Fibroblast of skin of abdomen (primary cell): ENCODE measurements around the gene CA10.

Source experiments
- DNase-seq: peaks from one replicate; pipeline ENCODE4 v3.0.0-alpha.2; 2013

Gene CA10

GRCh38 chr17:52145476-52145875 lies 13.0 kb downstream of the CA10 start:
- DNase-seq = no peak

- no peak for DNase-seq
These were observed 15.0 kb downstream of the CA10 start for GRCh38 chr17:52143542-52143941.

GRCh38 chr17:52140601-52141000 lies 17.9 kb downstream of the CA10 start:
- DNase-seq = no peak

GRCh38 chr17:52138752-52139151 lies 19.8 kb downstream of the CA10 start:
- DNase-seq = no peak

GRCh38 chr17:52138350-52138749 lies 20.2 kb downstream of the CA10 start:
- DNase-seq = no peak

- DNase-seq = no peak
These were observed 22.3 kb downstream of the CA10 start for GRCh38 chr17:52136166-52136565.

GRCh38 chr17:52134641-52135040 lies 23.9 kb downstream of the CA10 start:
- DNase-seq = no peak

GRCh38 chr17:52128721-52129120 lies 29.8 kb downstream of the CA10 start:
- DNase-seq = no peak

GRCh38 chr17:52124993-52125392 lies 33.5 kb downstream of the CA10 start:
- no peak for DNase-seq

- no peak for DNase-seq
These were observed 34.0 kb downstream of the CA10 start for GRCh38 chr17:52124561-52124960.

GRCh38 chr17:52120465-52120864 lies 38.0 kb downstream of the CA10 start:
- no peak for DNase-seq

- DNase-seq = no peak
These were observed 47.5 kb downstream of the CA10 start for GRCh38 chr17:52110923-52111581.

- peak; percentile 35 for DNase-seq
These were observed 51.8 kb downstream of the CA10 start for GRCh38 chr17:52106638-52107261.

GRCh38 chr17:52106072-52106471 lies 52.4 kb downstream of the CA10 start:
- peak; percentile 1 for DNase-seq

GRCh38 chr17:52105591-52105990 lies 52.9 kb downstream of the CA10 start:
- DNase-seq = no peak

- no peak for DNase-seq
These were observed 62.5 kb downstream of the CA10 start for GRCh38 chr17:52096056-52096455.

- DNase-seq = no peak
These were observed 74.3 kb downstream of the CA10 start for GRCh38 chr17:52084176-52084575.

- no peak for DNase-seq
These were observed 79.0 kb downstream of the CA10 start for GRCh38 chr17:52079496-52079895.

GRCh38 chr17:52071712-52072111 lies 86.8 kb downstream of the CA10 start:
- DNase-seq = no peak

- DNase-seq = peak; percentile 39
These were observed 93.7 kb downstream of the CA10 start for GRCh38 chr17:52064791-52065211.

GRCh38 chr17:52049496-52049895 lies 109.0 kb downstream of the CA10 start:
- no peak for DNase-seq

- DNase-seq = no peak
These were observed 109.5 kb downstream of the CA10 start for GRCh38 chr17:52049051-52049450.

- no peak for DNase-seq
These were observed 110.2 kb downstream of the CA10 start for GRCh38 chr17:52048137-52048898.

- no peak for DNase-seq
These were observed 111.4 kb downstream of the CA10 start for GRCh38 chr17:52047086-52047485.
